Panc1 (cell line): ENCODE measurements around the gene SPAG4.

ENCODE experiments used
- POLR2AphosphoS5 ChIP-seq: IDR thresholded peaks from 2 replicates; pipeline ENCODE4 v1.6.1; 2012; ENCODE audit warnings: mild to moderate bottlenecking, low read depth, low read length, moderate library complexity
- TF ChIP-seq, protein P1 (sequence below): fragments of 450-650 bp; IDR thresholded peaks from 2 replicates; pipeline ENCODE4 v1.5.1; 2017; ENCODE audit warnings: mild to moderate bottlenecking

DNA sequence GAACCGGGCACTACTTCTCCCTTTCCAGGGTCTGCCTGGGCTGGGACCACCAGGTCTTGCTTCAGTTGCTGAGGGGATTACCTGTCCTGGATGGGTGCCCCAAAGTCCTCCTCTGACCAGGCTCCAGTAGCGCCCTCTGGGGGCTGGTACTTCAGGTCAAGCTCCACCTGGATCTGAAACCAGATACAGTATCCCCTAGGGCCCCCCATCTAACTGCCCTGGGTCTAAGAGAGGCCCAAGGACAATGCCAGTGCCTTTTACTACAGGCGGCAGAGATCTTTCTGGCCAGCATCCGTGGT is 11.2 kb upstream of the SPAG4 start:
- TF ChIP-seq, protein P1, sequence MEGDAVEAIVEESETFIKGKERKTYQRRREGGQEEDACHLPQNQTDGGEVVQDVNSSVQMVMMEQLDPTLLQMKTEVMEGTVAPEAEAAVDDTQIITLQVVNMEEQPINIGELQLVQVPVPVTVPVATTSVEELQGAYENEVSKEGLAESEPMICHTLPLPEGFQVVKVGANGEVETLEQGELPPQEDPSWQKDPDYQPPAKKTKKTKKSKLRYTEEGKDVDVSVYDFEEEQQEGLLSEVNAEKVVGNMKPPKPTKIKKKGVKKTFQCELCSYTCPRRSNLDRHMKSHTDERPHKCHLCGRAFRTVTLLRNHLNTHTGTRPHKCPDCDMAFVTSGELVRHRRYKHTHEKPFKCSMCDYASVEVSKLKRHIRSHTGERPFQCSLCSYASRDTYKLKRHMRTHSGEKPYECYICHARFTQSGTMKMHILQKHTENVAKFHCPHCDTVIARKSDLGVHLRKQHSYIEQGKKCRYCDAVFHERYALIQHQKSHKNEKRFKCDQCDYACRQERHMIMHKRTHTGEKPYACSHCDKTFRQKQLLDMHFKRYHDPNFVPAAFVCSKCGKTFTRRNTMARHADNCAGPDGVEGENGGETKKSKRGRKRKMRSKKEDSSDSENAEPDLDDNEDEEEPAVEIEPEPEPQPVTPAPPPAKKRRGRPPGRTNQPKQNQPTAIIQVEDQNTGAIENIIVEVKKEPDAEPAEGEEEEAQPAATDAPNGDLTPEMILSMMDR: no peak
- no peak for TF ChIP-seq POLR2AphosphoS5
